HepG2 (cell line): ENCODE data around the gene RBM6. TPM values are rescaled to one million over a fixed set of nuclear protein-coding genes. Genes with fewer than 3 reads are reported as not detected.
A peak's percentile ranks its signal among the peaks of the same experiment; 100 is the strongest.

ENCODE experiments used
- ATAC-seq: fragments of 200-7000 bp; cut with Tn5 transposase; 3 replicates; pipeline ENCODE4 v1.9.1; 2020; ENCODE audit warnings: mild to moderate bottlenecking, moderate library complexity
- BruUV-seq: library from RNA; stranded (reverse); fragments of 400-500 nt; replicated peaks from 2 replicates; lab custom pipeline; 2021; lab: Mats Ljungman, UMichigan
- CTCF ChIA-PET: fragments of 300-600 bp; formaldehyde crosslinking; extraction: SDS; loops from one replicate; lab custom pipeline; 2021; ENCODE audit warnings: low total read pairs, inconsistent platforms, low intra/inter-chr PET ratio; lab: Yijun Ruan, JAX
- POLR2A ChIA-PET: fragments of 350-600 bp; sonication (Branson Sonifier 250); formaldehyde crosslinking; loops from one replicate; lab custom pipeline; 2020; ENCODE audit warnings: antibody characterized with exemption, inconsistent platforms; lab: Yijun Ruan, JAX
- DNase-seq: peaks from one replicate; pipeline ENCODE4 v3.0.0-alpha.2; 2015; ENCODE audit warnings: low spot score
- FAIRE-seq: peaks from 3 replicates; lab custom pipeline; 2011; peaks lifted over from hg19 to GRCh38; lab: Jason Lieb, UNC
- H2AFZ ChIP-seq: one replicate; pipeline ENCODE4 v1.6.1; 2011; ENCODE audit warnings: low read length, inconsistent platforms
- H3K27ac ChIP-seq: fragments of 300-600 bp; 3 replicates; pipeline ENCODE4 v1.8.0; 2011; ENCODE audit warnings: mixed run types, mild to moderate bottlenecking, mixed read lengths, low read length, inconsistent platforms; ENCODE audit not compliant: insufficient read depth; ENCODE audit errors: extremely low read length
- H3K27me3 ChIP-seq, 2 experiments: fragments of 200-600 bp in 1 of 2; 2 replicates in 1 of 2; 3 replicates in 1 of 2; pipeline versions ENCODE4 v1.6.0 to v1.8.0; 2011; ENCODE audit warnings: low read length in 2 of 2, mild to moderate bottlenecking in 2 of 2, moderate library complexity in 2 of 2, inconsistent platforms in 1 of 2; ENCODE audit not compliant: insufficient read depth in 2 of 2, control insufficient read depth in 1 of 2
- H3K36me3 ChIP-seq, 2 experiments: fragments of 200-600 bp in 1 of 2; replicated peaks in 1 of 2; 2 replicates in 1 of 2; 3 replicates in 1 of 2; pipeline versions ENCODE4 v1.5.1 to v1.8.0; 2011; ENCODE audit warnings: low read length in 2 of 2, inconsistent platforms in 1 of 2; ENCODE audit not compliant: insufficient read depth in 2 of 2, control insufficient read depth in 1 of 2
- H3K4me1 ChIP-seq: 2 replicates; pipeline ENCODE4 v1.5.1; 2012; ENCODE audit warnings: low read length, inconsistent platforms; ENCODE audit not compliant: insufficient read depth
- H3K4me2 ChIP-seq: 2 replicates; pipeline ENCODE4 v1.6.0; 2011; ENCODE audit warnings: low read depth, low read length, inconsistent platforms
- H3K4me3 ChIP-seq, 3 experiments: fragments of 200-600 bp in 1 of 3; sonication (generic), shearing (Covaris generic) in 1 of 3; replicated peaks in 1 of 3; 2 replicates each; pipeline ENCODE4 v1.5.1; 2011 to 2016; ENCODE audit warnings: low read length in 3 of 3, inconsistent platforms in 2 of 3, low read depth in 2 of 3, mild to moderate bottlenecking in 2 of 3, control low read depth in 1 of 3, mixed read lengths in 1 of 3; ENCODE audit not compliant: insufficient read depth in 1 of 3
- H3K79me2 ChIP-seq: one replicate; pipeline ENCODE4 v1.6.1; 2011; ENCODE audit warnings: low read length, inconsistent platforms; ENCODE audit not compliant: insufficient read depth
- H3K9ac ChIP-seq: 2 replicates; pipeline ENCODE4 v1.6.0; 2011; ENCODE audit warnings: mild to moderate bottlenecking, low read depth, low read length, inconsistent platforms; ENCODE audit not compliant: insufficient read depth
- H3K9me3 ChIP-seq: 2 replicates; pipeline ENCODE4 v1.5.1; 2012; ENCODE audit warnings: mild to moderate bottlenecking, low read length
- H4K20me1 ChIP-seq: 2 replicates; pipeline ENCODE4 v1.6.0; 2011; ENCODE audit warnings: inconsistent platforms, mild to moderate bottlenecking, low read length, moderate library complexity; ENCODE audit not compliant: insufficient read depth
- FOXO1 ChIP-seq: sonication (generic); formaldehyde crosslinking; IDR thresholded peaks from 2 replicates; pipeline ENCODE4 v1.4.0; 2020; ENCODE audit warnings: missing genetic modification reagents
- NR2F6 ChIP-seq, 2 experiments: IDR thresholded peaks; 2 replicates each; pipeline ENCODE4 v1.6.1; 2016; ENCODE audit warnings: antibody characterized with exemption in 1 of 2, mild to moderate bottlenecking in 1 of 2
- RFX1 ChIP-seq: fragments of 450-650 bp; IDR thresholded peaks from 2 replicates; pipeline ENCODE4 v1.6.1; 2017
- RFX5 ChIP-seq: IDR thresholded peaks from 2 replicates; pipeline ENCODE4 v1.6.1; 2011; ENCODE audit warnings: low read depth, low read length, improper control_type of control experiment
- RXRA ChIP-seq: sonication (generic); formaldehyde crosslinking; IDR thresholded peaks from 2 replicates; pipeline ENCODE4 v1.5.1; 2020; ENCODE audit warnings: missing genetic modification reagents
- TERF1 ChIP-seq: sonication (generic); formaldehyde crosslinking; IDR thresholded peaks from 2 replicates; pipeline ENCODE4 v1.8.0; 2022; ENCODE audit warnings: mild to moderate bottlenecking, missing genetic modification reagents, moderate library complexity
- ZMYM4 ChIP-seq: sonication (generic); formaldehyde crosslinking; IDR thresholded peaks from 2 replicates; pipeline ENCODE4 v1.8.1; 2023; ENCODE audit warnings: mild to moderate bottlenecking, missing genetic modification reagents
- ZNF230 ChIP-seq: sonication (generic); formaldehyde crosslinking; IDR thresholded peaks from 2 replicates; pipeline ENCODE4 v1.4.0; 2020; ENCODE audit warnings: mild to moderate bottlenecking, missing genetic modification reagents
- ZNF232 ChIP-seq: sonication (generic); formaldehyde crosslinking; IDR thresholded peaks from 2 replicates; pipeline ENCODE4 v1.4.0; 2020; ENCODE audit warnings: missing genetic modification reagents, borderline replicate concordance
- ZNF276 ChIP-seq: sonication (generic); formaldehyde crosslinking; IDR thresholded peaks from 2 replicates; pipeline ENCODE4 v1.4.0; 2020; ENCODE audit warnings: mild to moderate bottlenecking, low read depth, missing genetic modification reagents
- ZNF354B ChIP-seq: sonication (generic); formaldehyde crosslinking; IDR thresholded peaks from 2 replicates; pipeline ENCODE4 v1.8.0; 2022; ENCODE audit warnings: mild to moderate bottlenecking, missing genetic modification reagents
- ZNF451 ChIP-seq: sonication (generic); formaldehyde crosslinking; IDR thresholded peaks from 2 replicates; pipeline ENCODE4 v1.5.0; 2020; ENCODE audit warnings: mild to moderate bottlenecking, missing genetic modification reagents
- ZNF556 ChIP-seq: sonication (generic); formaldehyde crosslinking; IDR thresholded peaks from 2 replicates; pipeline ENCODE4 v1.4.0; 2020; ENCODE audit warnings: mild to moderate bottlenecking, missing genetic modification reagents, borderline replicate concordance
- ZNF598 ChIP-seq: sonication (generic); formaldehyde crosslinking; IDR thresholded peaks from 2 replicates; pipeline ENCODE4 v1.5.1; 2020; ENCODE audit warnings: mild to moderate bottlenecking, missing genetic modification reagents, borderline replicate concordance
- ZNF619 ChIP-seq: sonication (generic); formaldehyde crosslinking; IDR thresholded peaks from 2 replicates; pipeline ENCODE4 v1.4.0; 2020; ENCODE audit warnings: mild to moderate bottlenecking, missing genetic modification reagents
- ZSCAN22 ChIP-seq: sonication (generic); formaldehyde crosslinking; IDR thresholded peaks from 2 replicates; pipeline ENCODE4 v1.4.0; 2020; ENCODE audit warnings: mild to moderate bottlenecking, missing genetic modification reagents
- WGBS: methylation state at CpG from one replicate; pipeline ENCODE4 v1.1.6; 2017; ENCODE audit warnings: low lambda C conversion rate; 5-methylcytosine and 5-hydroxymethylcytosine counted together
- in situ Hi-C: cut with HindIII; loops from 2 replicates; pipeline ENCODE4 v1.10.0; 2017; ENCODE audit warnings: low pct_unique_long_range_greater_than_20kb; ENCODE audit not compliant: extremely low pct_ligation_motif_present
- intact Hi-C: fragments of 100-400 bp; cut with micrococcal nuclease; formaldehyde crosslinking; loops from one replicate; pipeline ENCODE4 v1.10.0; 2022; ENCODE audit not compliant: unreplicated experiment
- polyA plus RNA-seq, 8 experiments: library from polyadenylated mRNA; depleted of rRNA in 3 of 8; stranded (reverse) in 7 of 8; unstranded in 1 of 8; fragments of >200 nt; fragmentation: Illumina TruSeq in 4 of 8; extraction: Trizol in 4 of 8; gene quantifications; 2 replicates each; pipeline versions ENCODE4 v1.2.1 to v1.2.3, GENCODE V29; 2011 to 2016; ENCODE audit warnings: low read depth in 4 of 8, missing spikeins in 1 of 8, mixed read lengths in 1 of 8; ENCODE audit not compliant: insufficient read depth in 1 of 8
- total RNA-seq, 5 experiments: library from RNA; depleted of rRNA; stranded (reverse); fragments of >200 nt; fragmentation: Illumina TruSeq; extraction: Trizol; gene quantifications; 2 replicates each; pipeline ENCODE4 v1.2.3, GENCODE V29; 2016; ENCODE audit warnings: low read depth in 1 of 5
- TF ChIP-seq, protein P1 (sequence below): fragments of 450-650 bp; IDR thresholded peaks from 2 replicates; pipeline ENCODE4 v1.6.1; 2017
- TF ChIP-seq, protein P2 (sequence below): sonication (generic); formaldehyde crosslinking; IDR thresholded peaks from 2 replicates; pipeline ENCODE4 v1.5.0; 2020; ENCODE audit warnings: missing genetic modification reagents, mild to moderate bottlenecking, borderline replicate concordance

RBM6 gene
- total and polyA plus RNA-seq, 2 of the 13 experiments (the other 11 are each of a cell fraction or from before 2014, with no cell fraction given), result 72.7 to 86.1 TPM

DNA sequence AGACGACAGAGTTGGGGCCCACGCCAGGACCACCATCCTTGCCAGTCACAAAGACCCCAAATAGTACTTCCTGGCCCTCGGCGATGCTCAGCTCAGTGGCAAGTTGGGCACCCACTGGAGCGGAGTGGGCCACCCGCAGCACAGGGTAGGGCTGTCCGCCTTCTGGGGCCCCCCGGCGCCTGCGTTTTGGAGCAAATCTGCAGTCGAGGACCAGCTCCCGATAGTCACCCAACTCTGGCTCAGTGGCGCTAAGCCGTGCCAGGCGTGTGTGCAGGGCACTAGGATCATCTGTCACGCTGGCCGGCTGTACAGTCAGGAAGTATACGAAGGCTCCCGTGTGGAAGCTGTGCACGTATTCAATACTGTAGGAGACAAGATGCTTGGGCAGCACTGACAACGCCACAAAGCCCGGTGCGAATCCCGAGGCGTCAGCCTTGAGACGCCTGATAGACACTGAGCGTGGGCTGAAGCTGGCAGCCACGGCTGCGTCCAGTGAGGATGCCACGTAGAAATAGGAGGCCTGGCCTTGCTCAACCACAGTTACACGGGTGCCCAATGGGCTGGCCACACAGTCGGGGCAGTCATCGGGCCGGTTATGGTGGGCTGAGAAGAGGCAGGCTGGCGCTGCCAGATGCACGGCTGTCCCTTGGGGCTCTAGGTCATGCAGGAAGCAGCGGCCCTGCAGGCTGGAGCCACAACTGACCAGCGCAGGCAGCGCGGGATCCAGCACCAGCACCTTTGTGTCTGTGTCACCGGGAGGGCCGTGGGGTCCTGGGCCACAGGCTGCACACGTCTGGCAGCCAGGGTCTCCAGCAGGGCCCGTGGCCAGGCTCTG is 37.2 kb upstream of the RBM6 start:
- ChIA-PET CTCF (no interaction called here), POLR2A (interaction anchor here (1.0 to 1.5 kb wide), 2 partner anchors 35 to 37 kb away, joined by 3 read pairs; partner anchors contain the start of gene RBM6)
- in situ Hi-C loops (loop anchor here (10.0 kb wide), 1 partner anchor 98 kb away; the partner anchor contains the start of gene INKA1), intact Hi-C loops (no loop called here)
- no peaks in the 10 kb centered on the region for H3K9me3 ChIP-seq
- WGBS, result 75% methylated on average over 15 of the region's 44 CpGs
- H3K27me3 ChIP-seq, result 0 out of 5 replicates have a peak, but pooled peaks cover 0 to 1% of the 10 kb centered on the region in 2 experiments
- H3K27ac ChIP-seq, result no peak overlapping the region
- H3K79me2 ChIP-seq, result no peaks in the 10 kb centered on the region
- DNase-seq (no peak), ATAC-seq (peak; percentile 4), FAIRE-seq (no peak)
- H3K4me2 ChIP-seq, result no peak overlapping the region
- no peak overlapping the region for H3K9ac ChIP-seq
- no peak overlapping the region; a peak in 1 of 6 replicates for H3K4me3 ChIP-seq
- TF ChIP-seq, protein P1, sequence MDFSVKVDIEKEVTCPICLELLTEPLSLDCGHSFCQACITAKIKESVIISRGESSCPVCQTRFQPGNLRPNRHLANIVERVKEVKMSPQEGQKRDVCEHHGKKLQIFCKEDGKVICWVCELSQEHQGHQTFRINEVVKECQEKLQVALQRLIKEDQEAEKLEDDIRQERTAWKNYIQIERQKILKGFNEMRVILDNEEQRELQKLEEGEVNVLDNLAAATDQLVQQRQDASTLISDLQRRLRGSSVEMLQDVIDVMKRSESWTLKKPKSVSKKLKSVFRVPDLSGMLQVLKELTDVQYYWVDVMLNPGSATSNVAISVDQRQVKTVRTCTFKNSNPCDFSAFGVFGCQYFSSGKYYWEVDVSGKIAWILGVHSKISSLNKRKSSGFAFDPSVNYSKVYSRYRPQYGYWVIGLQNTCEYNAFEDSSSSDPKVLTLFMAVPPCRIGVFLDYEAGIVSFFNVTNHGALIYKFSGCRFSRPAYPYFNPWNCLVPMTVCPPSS, result no peak
- TF ChIP-seq ZSCAN22 (no peak), TERF1 (CRISPR knock-in tag) (no peak), FOXO1 (CRISPR knock-in tag) (no peak), NR2F6 (IDR thresholded peaks at IDR 0.05) (no peak), NR2F6 (CRISPR knock-in tag; IDR thresholded peaks at IDR 0.05) (no peak), ZNF276 (CRISPR knock-in tag) (no peak), ZMYM4 (CRISPR knock-in tag) (no peak), ZNF354B (CRISPR knock-in tag) (no peak), ZNF232 (CRISPR knock-in tag) (no peak), ZNF619 (CRISPR knock-in tag) (no peak), RFX5 (no peak), ZNF556 (no peak), ZNF598 (CRISPR knock-in tag) (no peak), ZNF451 (CRISPR knock-in tag) (no peak), RFX1 (no peak), RXRA (CRISPR knock-in tag) (no peak; the same call in 1 of the 2 replicates), ZNF230 (CRISPR knock-in tag) (no peak)
- TF ChIP-seq, protein P2, sequence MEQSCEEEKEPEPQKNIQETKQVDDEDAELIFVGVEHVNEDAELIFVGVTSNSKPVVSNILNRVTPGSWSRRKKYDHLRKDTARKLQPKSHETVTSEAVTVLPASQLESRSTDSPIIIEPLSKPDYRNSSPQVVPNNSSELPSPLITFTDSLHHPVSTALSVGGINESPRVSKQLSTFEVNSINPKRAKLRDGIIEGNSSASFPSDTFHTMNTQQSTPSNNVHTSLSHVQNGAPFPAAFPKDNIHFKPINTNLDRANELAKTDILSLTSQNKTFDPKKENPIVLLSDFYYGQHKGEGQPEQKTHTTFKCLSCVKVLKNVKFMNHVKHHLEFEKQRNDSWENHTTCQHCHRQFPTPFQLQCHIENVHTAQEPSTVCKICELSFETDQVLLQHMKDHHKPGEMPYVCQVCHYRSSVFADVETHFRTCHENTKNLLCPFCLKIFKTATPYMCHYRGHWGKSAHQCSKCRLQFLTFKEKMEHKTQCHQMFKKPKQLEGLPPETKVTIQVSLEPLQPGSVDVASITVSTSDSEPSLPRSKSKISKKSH (CRISPR knock-in tag), result no peak
- no peak overlapping the region for H2AFZ ChIP-seq
- no peaks in the 10 kb centered on the region for H3K36me3 ChIP-seq
- H4K20me1 ChIP-seq, result no peaks in the 10 kb centered on the region
- H3K4me1 ChIP-seq, result peaks cover 43% of the 10 kb centered on the region
- BruUV-seq, result no TSS peak
